Activated B cell treated with CpG ODN at 0.5 μM for 24 hours (primary cell): Measurements from ENCODE around the gene PRG2. TPM values are rescaled to one million over a fixed set of nuclear protein-coding genes. Genes with fewer than 3 reads are reported as not detected.

Source experiments
- ATAC-seq: fragments of 200-7000 bp; cut with Tn5 transposase; one replicate; pipeline ENCODE4 v1.10.0; 2021; ENCODE audit warnings: low read depth, mild to moderate bottlenecking, moderate library complexity
- CTCF ChIA-PET: fragments of 350-600 bp; sonication (Branson Sonifier 250); formaldehyde crosslinking; loops from one replicate; lab custom pipeline; 2021; ENCODE audit warnings: antibody characterized with exemption; lab: Charles Lee
- POLR2A ChIA-PET: fragments of 350-600 bp; sonication (Branson Sonifier 250); formaldehyde crosslinking; loops from one replicate; lab custom pipeline; 2021; ENCODE audit warnings: antibody characterized with exemption; lab: Charles Lee
- DNase-seq: peaks from one replicate; pipeline ENCODE4 v3.0.0; 2022
- H3K27ac Mint-ChIP-seq: one replicate; pipeline ENCODE4 v1.8.0; 2020; ENCODE audit warnings: mixed read lengths
- H3K27me3 Mint-ChIP-seq: one replicate; pipeline ENCODE4 v1.8.0; 2021; ENCODE audit warnings: mixed read lengths
- H3K36me3 Mint-ChIP-seq: one replicate; pipeline ENCODE4 v1.8.0; 2021; ENCODE audit warnings: low read depth, mixed read lengths
- H3K4me1 Mint-ChIP-seq: one replicate; pipeline ENCODE4 v1.8.0; 2021; ENCODE audit warnings: mixed read lengths
- H3K4me3 Mint-ChIP-seq: one replicate; pipeline ENCODE4 v1.8.0; 2020; ENCODE audit warnings: mild to moderate bottlenecking, mixed read lengths
- H3K9me3 Mint-ChIP-seq: one replicate; pipeline ENCODE4 v1.8.0; 2020; ENCODE audit warnings: mixed read lengths
- intact Hi-C: fragments of 100-400 bp; cut with micrococcal nuclease; formaldehyde crosslinking; loops from one replicate; pipeline ENCODE4 v1.15.1; 2024
- total RNA-seq: library from RNA; stranded (reverse); gene quantifications from 2 replicates; pipeline ENCODE4 v1.2.3, GENCODE V29; 2022
- TF ChIP-seq, protein P1 (sequence below): fragments of 200-600 bp; IDR thresholded peaks from one replicate; pipeline ENCODE4 v1.8.0; 2022; ENCODE audit warnings: antibody characterized with exemption, mild to moderate bottlenecking

The PRG2 gene
- total RNA-seq, 1 donor from 2014 or later, result 1.1 TPM

DNA sequence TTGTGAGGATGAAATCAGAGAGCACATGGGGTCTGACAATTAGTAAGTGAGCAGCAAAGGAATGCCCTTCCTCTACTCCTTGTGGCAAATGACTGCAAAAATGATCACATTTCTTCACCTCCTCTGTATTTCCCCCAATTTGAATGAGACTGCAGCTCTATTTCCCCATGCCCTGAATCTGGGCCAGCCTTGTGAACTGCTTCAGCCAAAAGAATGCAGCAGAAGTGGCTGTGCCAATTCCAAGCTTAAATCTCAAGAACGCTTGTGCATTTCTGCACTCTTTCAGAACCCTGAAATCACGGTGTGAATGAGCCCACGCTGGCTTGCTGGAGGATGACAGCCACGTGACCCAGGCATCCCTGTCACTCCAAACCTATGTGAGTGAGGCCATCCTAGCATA is 26.6 kb upstream of the PRG2 start:
- ChIA-PET CTCF (interaction anchor here (1.4 kb wide), 1 partner anchor 41 kb away, joined by 3 read pairs; no protein-coding TSS in a partner anchor), POLR2A (interaction anchor here (0.9 to 12.4 kb wide), 2 partner anchors 12 to 23 kb away, joined by 4 to 238 read pairs; no protein-coding TSS in a partner anchor)
- TF ChIP-seq, protein P1, sequence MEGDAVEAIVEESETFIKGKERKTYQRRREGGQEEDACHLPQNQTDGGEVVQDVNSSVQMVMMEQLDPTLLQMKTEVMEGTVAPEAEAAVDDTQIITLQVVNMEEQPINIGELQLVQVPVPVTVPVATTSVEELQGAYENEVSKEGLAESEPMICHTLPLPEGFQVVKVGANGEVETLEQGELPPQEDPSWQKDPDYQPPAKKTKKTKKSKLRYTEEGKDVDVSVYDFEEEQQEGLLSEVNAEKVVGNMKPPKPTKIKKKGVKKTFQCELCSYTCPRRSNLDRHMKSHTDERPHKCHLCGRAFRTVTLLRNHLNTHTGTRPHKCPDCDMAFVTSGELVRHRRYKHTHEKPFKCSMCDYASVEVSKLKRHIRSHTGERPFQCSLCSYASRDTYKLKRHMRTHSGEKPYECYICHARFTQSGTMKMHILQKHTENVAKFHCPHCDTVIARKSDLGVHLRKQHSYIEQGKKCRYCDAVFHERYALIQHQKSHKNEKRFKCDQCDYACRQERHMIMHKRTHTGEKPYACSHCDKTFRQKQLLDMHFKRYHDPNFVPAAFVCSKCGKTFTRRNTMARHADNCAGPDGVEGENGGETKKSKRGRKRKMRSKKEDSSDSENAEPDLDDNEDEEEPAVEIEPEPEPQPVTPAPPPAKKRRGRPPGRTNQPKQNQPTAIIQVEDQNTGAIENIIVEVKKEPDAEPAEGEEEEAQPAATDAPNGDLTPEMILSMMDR, result no peak
- H3K9me3 Mint-ChIP-seq, result no peaks in the 10 kb centered on the region
- no peak overlapping the region for H3K27ac Mint-ChIP-seq
- intact Hi-C loops, result no loop called here
- H3K4me1 Mint-ChIP-seq, result peaks cover 20% of the 10 kb centered on the region
- no peaks in the 10 kb centered on the region for H3K27me3 Mint-ChIP-seq
- H3K4me3 Mint-ChIP-seq, result no peak overlapping the region
- H3K36me3 Mint-ChIP-seq, result peaks cover 91% of the 10 kb centered on the region
- DNase-seq (no peak), ATAC-seq (no peak)

DNA sequence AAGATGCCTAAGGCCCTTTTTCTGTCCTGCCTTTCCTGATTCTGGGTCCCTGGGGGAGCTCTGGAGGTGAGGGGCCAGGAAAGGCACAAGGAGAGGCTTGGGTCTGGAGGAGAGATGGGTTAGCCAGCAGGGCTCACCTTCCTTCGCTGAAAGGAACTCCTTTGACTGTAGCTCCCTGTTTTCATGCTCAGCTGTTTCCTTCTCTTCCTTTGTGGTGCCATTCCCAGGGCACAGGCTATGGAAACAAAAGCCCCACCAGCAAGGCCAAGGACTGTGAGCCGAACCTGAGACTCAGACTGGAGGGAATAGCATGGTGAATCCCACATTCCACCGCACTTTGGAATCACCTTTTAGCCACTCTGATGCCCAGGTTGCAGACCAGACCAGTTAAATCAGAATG is 26.0 kb upstream of the PRG2 start:
- H3K27me3 Mint-ChIP-seq, result no peaks in the 10 kb centered on the region
- POLR2A ChIA-PET, result interaction anchor here (1.9 to 12.4 kb wide), 2 partner anchors 8 to 12 kb away, joined by 10 to 238 read pairs; no protein-coding TSS in a partner anchor
- TF ChIP-seq, protein P1, result no peak

DNA sequence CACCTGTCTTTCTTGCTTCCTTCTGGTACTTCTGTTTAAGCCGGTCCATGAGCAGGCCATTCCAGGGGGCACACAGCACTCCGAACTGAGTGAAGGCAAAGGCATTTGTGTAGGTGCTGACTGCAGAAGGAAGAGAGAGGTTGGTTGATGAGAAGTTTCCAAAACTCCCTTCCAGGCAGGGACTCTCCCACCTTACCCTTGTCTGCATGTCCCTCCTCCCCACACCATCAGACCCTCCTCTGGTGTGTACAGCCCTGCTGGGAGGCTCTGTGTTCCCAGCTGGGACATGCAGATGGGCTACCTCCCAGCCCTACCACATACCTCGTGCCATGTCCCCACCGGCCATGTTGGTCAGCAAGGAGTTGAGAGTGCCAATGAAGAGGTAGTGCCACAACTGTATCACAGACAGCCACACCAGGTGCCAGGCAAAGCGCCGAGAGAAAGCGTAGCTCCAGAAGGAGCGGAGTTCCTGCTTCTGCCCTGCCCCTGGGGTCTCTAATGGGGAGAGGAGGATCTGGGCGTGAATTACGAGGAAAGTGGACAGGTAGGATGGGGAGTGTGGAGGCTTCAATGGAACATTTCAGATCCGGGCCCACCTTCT is 24.3 kb upstream of the PRG2 start:
- intact Hi-C loops, result no loop called here
- CTCF ChIA-PET, result no interaction called here
- no peak for DNase-seq

More for the DNA sequence above, 26.0 kb upstream of the PRG2 start:
- CTCF ChIA-PET, result no interaction called here
- peaks cover 20% of the 10 kb centered on the region for H3K4me1 Mint-ChIP-seq
- intact Hi-C loops, result no loop called here
- ATAC-seq (no peak), DNase-seq (no peak)
- peaks cover 90% of the 10 kb centered on the region for H3K36me3 Mint-ChIP-seq
- no peak overlapping the region for H3K27ac Mint-ChIP-seq
- no peaks in the 10 kb centered on the region for H3K9me3 Mint-ChIP-seq
- no peak overlapping the region for H3K4me3 Mint-ChIP-seq

DNA sequence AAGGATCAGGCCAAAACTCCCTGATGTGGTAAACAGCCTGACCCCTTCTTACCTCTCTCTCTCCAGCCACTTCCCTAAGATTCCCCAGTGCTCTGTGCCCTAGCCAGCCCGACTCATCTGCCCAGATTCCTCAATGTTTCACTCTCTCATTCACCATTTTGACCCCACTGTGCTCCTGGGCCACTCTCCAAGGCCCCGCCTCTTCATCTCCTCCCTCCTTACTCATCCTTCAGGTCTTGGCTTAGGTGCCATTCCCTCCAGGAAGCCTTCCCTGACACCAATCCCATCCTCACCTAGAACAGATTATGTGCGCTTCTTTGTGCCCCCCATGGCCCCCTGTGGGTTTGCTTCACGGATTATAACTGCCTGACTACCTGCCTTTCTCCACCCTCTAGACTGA is 23.2 kb upstream of the PRG2 start:
- intact Hi-C loops, result no loop called here
- CTCF ChIA-PET, result no interaction called here
- H3K4me1 Mint-ChIP-seq, result peaks cover 17% of the 10 kb centered on the region
- TF ChIP-seq, protein P1, result no peak
- no peak overlapping the region for H3K27ac Mint-ChIP-seq
- POLR2A ChIA-PET, result interaction anchor here (1.6 kb wide), 1 partner anchor 9 kb away, joined by 7 read pairs; no protein-coding TSS in a partner anchor
- H3K4me3 Mint-ChIP-seq, result no peak overlapping the region
- peaks cover 88% of the 10 kb centered on the region for H3K36me3 Mint-ChIP-seq
- H3K27me3 Mint-ChIP-seq, result no peaks in the 10 kb centered on the region
- DNase-seq (no peak), ATAC-seq (no peak)
- H3K9me3 Mint-ChIP-seq, result peaks cover 3% of the 10 kb centered on the region

More for the DNA sequence above, 24.3 kb upstream of the PRG2 start:
- Mint-ChIP-seq H3K4me3 (no peak overlapping the region), H3K9me3 (peaks cover 3% of the 10 kb centered on the region), H3K4me1 (peaks cover 17% of the 10 kb centered on the region), H3K36me3 (peaks cover 86% of the 10 kb centered on the region), H3K27ac (no peak overlapping the region), H3K27me3 (no peaks in the 10 kb centered on the region)
- POLR2A ChIA-PET, result interaction anchor here (1.9 kb wide), 1 partner anchor 10 kb away, joined by 10 read pairs; no protein-coding TSS in a partner anchor
- ATAC-seq, result no peak
- TF ChIP-seq, protein P1, result no peak

DNA sequence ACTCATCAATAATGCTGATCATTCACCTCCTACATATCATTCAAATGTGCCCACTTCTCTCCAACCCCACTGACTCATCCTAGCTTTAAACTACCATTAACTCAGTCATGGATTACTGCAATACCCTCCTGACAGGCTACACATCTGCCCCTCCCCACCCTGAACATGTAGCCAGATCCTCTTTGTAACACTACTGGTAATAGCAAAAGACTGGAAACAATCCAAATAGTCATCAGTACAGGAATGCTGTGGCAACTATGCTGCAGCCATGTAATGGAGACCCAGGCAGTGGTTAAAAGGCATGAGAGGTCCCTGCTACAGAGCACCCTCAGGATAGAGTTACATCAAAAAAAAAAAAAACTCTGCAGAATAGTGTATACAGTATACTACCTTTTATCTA is 19.8 kb upstream of the PRG2 start:
- peaks cover 3% of the 10 kb centered on the region for H3K9me3 Mint-ChIP-seq
- H3K36me3 Mint-ChIP-seq, result peaks cover 89% of the 10 kb centered on the region

More for the DNA sequence above, 19.8 kb upstream of the PRG2 start:
- intact Hi-C loops, result no loop called here
- Mint-ChIP-seq H3K4me3 (no peak overlapping the region), H3K27me3 (no peaks in the 10 kb centered on the region), H3K27ac (no peak overlapping the region), H3K4me1 (peaks cover 33% of the 10 kb centered on the region)
- ChIA-PET POLR2A (interaction anchor here (0.7 to 11.5 kb wide), 2 partner anchors 12 to 110 kb away, joined by 5 to 238 read pairs; partner anchors contain the start of gene SLC43A3), CTCF (no interaction called here)
- no peak for ATAC-seq
- DNase-seq, result no peak
- TF ChIP-seq, protein P1, result no peak
